GM21723 (cell line): ENCODE measurements around the gene NR2F1-AS1.

Experiments used
- ATAC-seq: cut with Tn5 transposase; IDR thresholded peaks from one replicate; pipeline ENCODE4 v1.9.1; 2021; ENCODE audit warnings: mild to moderate bottlenecking, moderate library complexity; ENCODE audit not compliant: unreplicated experiment

Gene NR2F1-AS1

GRCh38 chr5:93603078-93603792 lies 22.2 kb upstream of the NR2F1-AS1 start:
- no peak for ATAC-seq

GRCh38 chr5:93602241-93603077 lies 21.4 kb upstream of the NR2F1-AS1 start:
- ATAC-seq = no peak

- no peak for ATAC-seq
These were observed 20.8 kb upstream of the NR2F1-AS1 start for GRCh38 chr5:93601802-93602155.

GRCh38 chr5:93601071-93601801 lies 20.2 kb upstream of the NR2F1-AS1 start:
- ATAC-seq = no peak

- no peak for ATAC-seq
These were observed 19.5 kb upstream of the NR2F1-AS1 start for GRCh38 chr5:93600409-93601070.

- ATAC-seq = no peak
These were observed 18.5 kb upstream of the NR2F1-AS1 start for GRCh38 chr5:93599399-93600120.

GRCh38 chr5:93599001-93599379 lies 18.0 kb upstream of the NR2F1-AS1 start:
- ATAC-seq = no peak

- ATAC-seq = no peak
These were observed 17.3 kb upstream of the NR2F1-AS1 start for GRCh38 chr5:93598091-93599000.

GRCh38 chr5:93596676-93597490 lies 15.9 kb upstream of the NR2F1-AS1 start:
- peak; percentile 58 for ATAC-seq

GRCh38 chr5:93596310-93596675 lies 15.3 kb upstream of the NR2F1-AS1 start:
- no peak for ATAC-seq

- no peak for ATAC-seq
These were observed 14.6 kb upstream of the NR2F1-AS1 start for GRCh38 chr5:93595420-93596147.

- no peak for ATAC-seq
These were observed 13.8 kb upstream of the NR2F1-AS1 start for GRCh38 chr5:93594591-93595419.

- no peak for ATAC-seq
These were observed 12.6 kb upstream of the NR2F1-AS1 start for GRCh38 chr5:93593476-93594131.

GRCh38 chr5:93592883-93593282 lies 11.9 kb upstream of the NR2F1-AS1 start:
- no peak for ATAC-seq

- no peak for ATAC-seq
These were observed 10.4 kb upstream of the NR2F1-AS1 start for GRCh38 chr5:93591323-93591945.

GRCh38 chr5:93590493-93590892 lies 9.5 kb upstream of the NR2F1-AS1 start:
- ATAC-seq = no peak
